Measurements from ENCODE around the gene ALOX15B. TPM values are rescaled to one million over a fixed set of nuclear protein-coding genes. Genes with fewer than 3 reads are reported as not detected.

Gene ALOX15B
- polyA plus RNA-seq, 1 donor from 2014 or later = not detected

- no peaks in the 10 kb centered on the region for H3K36me3 ChIP-seq (ENCODE audit: insufficient read depth, low read length)
- TF ChIP-seq POLR2AphosphoS5 (IDR thresholded peaks at IDR 0.05) (no peak), MXI1 (conservative IDR thresholded peaks at IDR 0.05; ENCODE audit: poor library complexity, severe bottlenecking) (no peak), REST (IDR thresholded peaks at IDR 0.05; ENCODE audit: borderline replicate concordance) (no peak), EP300 (conservative IDR thresholded peaks at IDR 0.05; ENCODE audit: poor library complexity, severe bottlenecking) (no peak), TAF1 (IDR thresholded peaks at IDR 0.05; ENCODE audit: low read depth) (no peak), RAD21 (conservative IDR thresholded peaks at IDR 0.05) (no peak), EZH2 (IDR thresholded peaks at IDR 0.05; ENCODE audit: borderline replicate concordance, insufficient read depth, low read length, poor library complexity, severe bottlenecking) (no peak), SMC3 (conservative IDR thresholded peaks at IDR 0.05; ENCODE audit: poor library complexity) (no peak)
- TF ChIP-seq, protein P1, sequence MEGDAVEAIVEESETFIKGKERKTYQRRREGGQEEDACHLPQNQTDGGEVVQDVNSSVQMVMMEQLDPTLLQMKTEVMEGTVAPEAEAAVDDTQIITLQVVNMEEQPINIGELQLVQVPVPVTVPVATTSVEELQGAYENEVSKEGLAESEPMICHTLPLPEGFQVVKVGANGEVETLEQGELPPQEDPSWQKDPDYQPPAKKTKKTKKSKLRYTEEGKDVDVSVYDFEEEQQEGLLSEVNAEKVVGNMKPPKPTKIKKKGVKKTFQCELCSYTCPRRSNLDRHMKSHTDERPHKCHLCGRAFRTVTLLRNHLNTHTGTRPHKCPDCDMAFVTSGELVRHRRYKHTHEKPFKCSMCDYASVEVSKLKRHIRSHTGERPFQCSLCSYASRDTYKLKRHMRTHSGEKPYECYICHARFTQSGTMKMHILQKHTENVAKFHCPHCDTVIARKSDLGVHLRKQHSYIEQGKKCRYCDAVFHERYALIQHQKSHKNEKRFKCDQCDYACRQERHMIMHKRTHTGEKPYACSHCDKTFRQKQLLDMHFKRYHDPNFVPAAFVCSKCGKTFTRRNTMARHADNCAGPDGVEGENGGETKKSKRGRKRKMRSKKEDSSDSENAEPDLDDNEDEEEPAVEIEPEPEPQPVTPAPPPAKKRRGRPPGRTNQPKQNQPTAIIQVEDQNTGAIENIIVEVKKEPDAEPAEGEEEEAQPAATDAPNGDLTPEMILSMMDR (IDR thresholded peaks at IDR 0.05; ENCODE audit: poor library complexity, severe bottlenecking) = no peak
Observed at GRCh38 chr17:8029121-8029520, 9.7 kb upstream of the ALOX15B start.

GRCh38 chr17:8031261-8031661 is 7.6 kb upstream of the ALOX15B start:
- Histone ChIP-seq H3K4me3 (ENCODE audit: low read length) (no peak overlapping the region), H3K27ac (ENCODE audit: low read length) (no peak overlapping the region), H2AFZ (ENCODE audit: low read depth, low read length) (no peak overlapping the region), H3K36me3 (ENCODE audit: insufficient read depth, low read length) (no peaks in the 10 kb centered on the region), H3K4me2 (ENCODE audit: low read length) (no peak overlapping the region), H4K20me1 (ENCODE audit: insufficient read depth) (no peaks in the 10 kb centered on the region), H3K79me2 (replicated peaks; ENCODE audit: insufficient read depth, low read length) (no peaks in the 10 kb centered on the region), H3K9ac (ENCODE audit: low read length) (no peak overlapping the region), H3K27me3 (ENCODE audit: insufficient read depth, low read depth, low read length) (no peaks in the 10 kb centered on the region), H3K9me3 (ENCODE audit: low read length) (no peaks in the 10 kb centered on the region), H3F3A (ENCODE audit: insufficient read depth, low read length, poor library complexity, severe bottlenecking) (no peaks in the 10 kb centered on the region), H3K9me2 (ENCODE audit: insufficient read depth, low read length) (no peaks in the 10 kb centered on the region)
- no peak for TF ChIP-seq REST (IDR thresholded peaks at IDR 0.05; ENCODE audit: borderline replicate concordance)
- no peak for TF ChIP-seq TAF1 (IDR thresholded peaks at IDR 0.05; ENCODE audit: low read depth)
- TF ChIP-seq, protein P1 (IDR thresholded peaks at IDR 0.05; ENCODE audit: poor library complexity, severe bottlenecking) = no peak
- TF ChIP-seq EP300 (conservative IDR thresholded peaks at IDR 0.05; ENCODE audit: poor library complexity, severe bottlenecking) = no peak
- no peak for TF ChIP-seq RAD21 (conservative IDR thresholded peaks at IDR 0.05)
- TF ChIP-seq SMC3 (conservative IDR thresholded peaks at IDR 0.05; ENCODE audit: poor library complexity) = no peak
- no peak for TF ChIP-seq MXI1 (conservative IDR thresholded peaks at IDR 0.05; ENCODE audit: poor library complexity, severe bottlenecking)
- no peak for TF ChIP-seq EZH2 (IDR thresholded peaks at IDR 0.05; ENCODE audit: borderline replicate concordance, insufficient read depth, low read length, poor library complexity, severe bottlenecking)
- no peak for TF ChIP-seq POLR2AphosphoS5 (IDR thresholded peaks at IDR 0.05)

More at GRCh38 chr17:8029121-8029520, 9.7 kb upstream of the ALOX15B start:
- no peaks in the 10 kb centered on the region for H3K9me3 ChIP-seq (ENCODE audit: low read length)
- no peaks in the 10 kb centered on the region for H3K9me2 ChIP-seq (ENCODE audit: insufficient read depth, low read length)
- no peak overlapping the region for H2AFZ ChIP-seq (ENCODE audit: low read depth, low read length)
- no peaks in the 10 kb centered on the region for H3K27me3 ChIP-seq (ENCODE audit: insufficient read depth, low read depth, low read length)
- H3K9ac ChIP-seq (ENCODE audit: low read length) = no peak overlapping the region
- no peak overlapping the region for H3K27ac ChIP-seq (ENCODE audit: low read length)
- H3F3A ChIP-seq (ENCODE audit: insufficient read depth, low read length, poor library complexity, severe bottlenecking) = no peaks in the 10 kb centered on the region
- no peaks in the 10 kb centered on the region for H3K79me2 ChIP-seq (replicated peaks; ENCODE audit: insufficient read depth, low read length)
- no peak overlapping the region for H3K4me3 ChIP-seq (ENCODE audit: low read length)
- no peaks in the 10 kb centered on the region for H4K20me1 ChIP-seq (ENCODE audit: insufficient read depth)
- H3K4me2 ChIP-seq (ENCODE audit: low read length) = no peak overlapping the region

Data from neural cell (in vitro differentiated cells).